Activated effector memory CD4-positive, alpha-beta T cell treated with Interleukin-2 at 50 U/mL for 16 hours (primary cell): ENCODE results near the gene CNTNAP5.

ENCODE experiments used
- DNase-seq: peaks from one replicate; pipeline ENCODE4 v3.0.0-alpha.2; 2020

CNTNAP5 gene

GRCh38 chr2:124647663-124648062 lies 622.6 kb downstream of the CNTNAP5 start:
- no peak for DNase-seq

GRCh38 chr2:124649001-124649400 lies 623.9 kb downstream of the CNTNAP5 start:
- DNase-seq = no peak

DNA sequence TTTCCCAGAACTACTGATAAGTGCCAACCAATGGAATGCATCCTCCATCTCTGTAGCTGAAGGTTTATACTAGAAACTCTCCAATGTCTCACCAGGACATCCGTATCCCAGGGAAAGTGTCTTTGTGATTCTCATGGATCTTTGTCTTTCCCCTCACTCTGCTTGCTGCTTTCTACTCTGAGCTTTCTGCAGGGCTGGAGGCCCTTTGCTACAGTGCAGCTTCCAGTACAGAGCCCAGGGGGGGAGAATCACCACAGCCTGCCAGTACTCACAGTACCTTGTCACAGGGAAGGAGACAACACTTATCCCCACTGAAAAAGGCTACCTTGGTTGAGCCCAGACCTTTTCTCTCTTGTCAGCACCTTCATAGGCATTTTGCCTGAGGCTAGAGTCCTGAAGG lies 627.0 kb downstream of the CNTNAP5 start:
- DNase-seq = no peak

DNA sequence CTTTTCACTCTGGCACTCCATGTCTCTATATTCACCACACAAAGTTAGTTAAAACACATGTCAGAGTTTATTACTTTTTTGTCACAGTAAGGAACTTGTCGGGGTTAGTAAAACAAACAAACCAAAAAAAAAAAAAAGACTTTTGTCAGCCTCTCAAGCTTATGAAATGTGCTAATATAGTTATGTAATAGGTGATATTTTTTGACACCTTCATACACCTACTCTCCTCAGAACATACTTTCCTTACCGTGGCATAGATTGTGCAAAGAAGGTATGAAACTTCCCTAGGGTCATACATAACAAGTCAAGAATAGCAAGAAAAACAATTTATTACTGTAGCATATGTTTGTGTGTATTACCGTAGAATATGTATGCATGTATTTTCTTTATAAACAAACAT lies 633.3 kb downstream of the CNTNAP5 start:
- DNase-seq = no peak

DNA sequence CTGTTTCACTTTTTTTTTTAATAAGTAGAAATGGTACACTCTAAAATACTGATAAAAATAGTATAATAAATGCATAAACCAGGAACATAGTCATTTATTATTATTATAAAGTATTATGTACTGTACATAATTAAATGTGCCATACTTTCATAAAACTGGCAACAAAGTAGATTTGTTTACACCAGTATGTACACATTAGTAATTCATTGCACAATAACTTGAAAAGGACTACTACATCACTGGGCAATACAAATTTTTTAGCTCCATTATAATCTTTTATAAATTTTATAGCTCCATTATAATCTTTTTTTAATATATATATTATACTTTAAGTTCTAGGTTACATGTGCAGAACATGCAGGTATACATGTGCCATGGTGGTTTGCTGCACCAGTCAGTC lies 636.5 kb downstream of the CNTNAP5 start:
- no peak for DNase-seq

GRCh38 chr2:124662946-124663644 lies 638.0 kb downstream of the CNTNAP5 start:
- DNase-seq = no peak

GRCh38 chr2:124663645-124663997 lies 638.5 kb downstream of the CNTNAP5 start:
- no peak for DNase-seq

DNA sequence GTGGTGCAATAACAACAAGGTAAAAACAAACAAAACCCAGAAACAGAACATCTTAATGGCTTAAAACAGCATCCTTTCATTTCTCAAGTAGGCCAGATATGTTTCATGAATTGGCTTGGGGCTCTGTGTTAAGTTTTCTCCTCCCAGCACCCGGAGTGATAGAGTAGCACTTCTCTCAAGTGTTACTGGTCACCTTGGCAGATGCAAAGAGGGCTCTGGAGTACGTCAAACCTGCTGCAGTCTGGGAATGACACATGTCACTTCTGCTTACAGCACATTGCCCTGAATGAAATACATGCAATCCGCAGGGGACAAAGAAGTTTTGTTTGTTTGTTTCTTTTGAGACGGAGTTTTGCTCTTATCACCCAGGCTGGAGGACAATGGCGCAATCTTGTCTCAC lies 639.3 kb downstream of the CNTNAP5 start:
- no peak for DNase-seq

GRCh38 chr2:124666976-124667375 lies 641.9 kb downstream of the CNTNAP5 start:
- no peak for DNase-seq

- no peak for DNase-seq
Measured at GRCh38 chr2:124668161-124668560, 643.1 kb downstream of the CNTNAP5 start.

DNA sequence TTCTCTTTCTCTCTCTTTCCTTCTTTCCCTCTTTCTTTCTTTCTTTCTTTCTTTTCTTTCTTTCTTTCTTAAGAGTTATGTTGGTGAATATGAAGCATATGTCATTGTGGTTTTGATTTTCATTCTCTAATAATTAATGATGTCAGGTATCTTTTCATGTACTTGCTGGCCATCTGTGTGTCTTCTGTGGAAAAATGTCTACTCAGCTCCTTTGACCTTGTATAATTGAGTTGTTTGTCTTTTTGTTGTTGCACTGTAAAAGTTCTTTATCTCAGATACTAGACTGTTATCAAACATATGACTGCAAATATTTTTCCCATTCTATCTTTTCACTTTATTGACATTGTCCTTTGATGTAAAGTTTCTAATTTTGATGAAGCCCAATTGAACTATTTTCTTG lies 645.1 kb downstream of the CNTNAP5 start:
- DNase-seq = no peak

- DNase-seq = no peak
Measured at GRCh38 chr2:124678043-124678442, 653.0 kb downstream of the CNTNAP5 start.

DNA sequence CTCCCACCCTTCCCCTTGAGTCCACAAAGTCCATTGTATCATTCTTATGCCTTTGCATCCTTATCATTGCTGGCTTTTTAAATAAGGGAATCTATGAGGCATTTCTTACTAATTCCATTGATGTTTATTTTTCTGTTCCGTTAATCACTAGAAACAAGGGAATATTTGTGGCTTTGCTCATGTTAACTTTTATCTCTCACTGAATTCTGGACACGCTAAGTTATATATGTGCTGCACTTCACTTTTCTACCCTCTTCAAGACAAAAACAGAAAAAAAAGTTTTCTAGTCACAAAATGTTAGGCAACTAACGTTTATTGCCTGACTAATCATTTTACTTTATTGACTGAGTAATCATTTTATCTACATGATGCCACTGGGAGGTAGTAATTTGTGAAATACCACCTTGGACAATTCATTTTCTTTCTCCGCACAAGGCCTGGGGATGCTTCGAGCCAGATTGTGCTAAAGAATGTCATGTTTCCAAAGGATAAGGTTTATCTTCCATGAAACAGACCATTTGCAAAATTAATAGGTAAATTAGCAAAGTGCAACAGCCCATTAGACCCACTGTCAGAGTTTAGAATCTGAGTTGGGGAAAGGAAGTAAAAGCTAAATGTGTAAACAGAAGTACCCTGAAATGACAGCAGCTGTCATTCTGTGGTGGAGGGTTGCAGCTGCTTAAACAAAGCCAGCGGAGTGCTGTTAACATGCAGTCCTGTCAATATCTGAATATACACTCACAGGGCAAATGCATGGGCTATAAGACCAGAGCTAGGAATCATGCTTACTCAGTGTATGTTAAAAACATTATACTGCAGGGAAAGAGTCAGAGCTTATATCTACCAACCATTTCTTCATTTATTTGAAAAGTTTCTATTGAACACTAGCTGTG lies 658.7 kb downstream of the CNTNAP5 start:
- no peak for DNase-seq

DNA sequence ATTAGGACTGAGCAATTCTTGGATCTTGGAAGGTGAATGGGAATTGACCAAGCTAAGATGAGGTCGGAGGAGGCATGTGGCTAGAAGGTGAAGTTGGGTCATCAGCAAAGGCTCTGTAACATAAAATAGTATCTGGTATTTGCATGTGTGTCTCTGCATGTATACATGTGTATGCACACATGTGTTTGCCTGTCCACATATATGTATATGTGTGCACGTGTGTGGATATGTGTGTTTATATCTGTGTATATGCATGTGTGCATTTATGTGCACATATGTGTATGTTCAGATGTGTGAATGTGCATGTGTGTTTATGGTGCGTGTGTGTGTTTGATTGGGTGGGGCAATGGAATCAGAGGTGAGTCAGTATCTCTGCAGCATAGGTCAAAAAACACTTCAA lies 664.3 kb downstream of the CNTNAP5 start:
- no peak for DNase-seq

GRCh38 chr2:124692216-124692615 lies 667.1 kb downstream of the CNTNAP5 start:
- no peak for DNase-seq

DNA sequence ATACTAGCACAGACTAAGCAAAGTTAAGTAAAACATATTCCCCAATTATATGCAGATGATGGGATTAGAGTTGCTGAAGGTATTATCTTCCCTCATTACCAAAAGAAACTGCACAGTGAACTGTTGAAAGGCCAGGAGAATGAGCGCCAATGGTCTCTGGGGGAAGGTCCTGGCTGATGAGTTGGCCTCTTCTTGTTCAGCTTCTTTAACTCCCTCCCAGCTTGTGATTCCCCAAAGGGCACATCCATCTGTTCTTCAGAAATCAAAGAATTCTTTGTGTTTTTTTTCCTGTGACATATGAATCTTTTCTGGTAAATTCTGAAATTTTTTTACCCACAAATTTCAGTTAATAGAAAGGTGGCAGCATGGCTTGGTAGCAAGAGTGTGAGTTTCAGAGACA lies 667.6 kb downstream of the CNTNAP5 start:
- DNase-seq = no peak

- DNase-seq = no peak
Measured at GRCh38 chr2:124693156-124693555, 668.1 kb downstream of the CNTNAP5 start.

- DNase-seq = no peak
Measured at GRCh38 chr2:124698979-124699565, 674.0 kb downstream of the CNTNAP5 start.

DNA sequence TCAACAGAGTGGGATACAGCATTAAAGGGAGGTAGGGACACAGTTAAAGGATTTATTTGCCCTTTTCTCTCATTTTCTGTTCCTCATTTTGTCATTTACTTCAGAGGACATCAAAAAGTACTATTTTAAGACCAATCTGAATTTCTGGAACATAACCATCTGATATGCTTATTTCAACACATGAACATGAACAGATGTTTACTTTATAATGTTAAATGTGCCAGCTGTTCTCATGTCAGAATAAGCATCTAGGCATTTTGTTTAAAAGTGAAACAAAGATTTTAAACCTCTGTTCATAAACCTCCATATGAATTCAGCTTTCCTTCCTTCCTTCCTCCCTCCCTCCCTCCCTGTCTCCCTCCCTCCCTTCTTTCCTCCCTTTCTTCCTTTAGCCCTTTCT lies 677.7 kb downstream of the CNTNAP5 start:
- no peak for DNase-seq

DNA sequence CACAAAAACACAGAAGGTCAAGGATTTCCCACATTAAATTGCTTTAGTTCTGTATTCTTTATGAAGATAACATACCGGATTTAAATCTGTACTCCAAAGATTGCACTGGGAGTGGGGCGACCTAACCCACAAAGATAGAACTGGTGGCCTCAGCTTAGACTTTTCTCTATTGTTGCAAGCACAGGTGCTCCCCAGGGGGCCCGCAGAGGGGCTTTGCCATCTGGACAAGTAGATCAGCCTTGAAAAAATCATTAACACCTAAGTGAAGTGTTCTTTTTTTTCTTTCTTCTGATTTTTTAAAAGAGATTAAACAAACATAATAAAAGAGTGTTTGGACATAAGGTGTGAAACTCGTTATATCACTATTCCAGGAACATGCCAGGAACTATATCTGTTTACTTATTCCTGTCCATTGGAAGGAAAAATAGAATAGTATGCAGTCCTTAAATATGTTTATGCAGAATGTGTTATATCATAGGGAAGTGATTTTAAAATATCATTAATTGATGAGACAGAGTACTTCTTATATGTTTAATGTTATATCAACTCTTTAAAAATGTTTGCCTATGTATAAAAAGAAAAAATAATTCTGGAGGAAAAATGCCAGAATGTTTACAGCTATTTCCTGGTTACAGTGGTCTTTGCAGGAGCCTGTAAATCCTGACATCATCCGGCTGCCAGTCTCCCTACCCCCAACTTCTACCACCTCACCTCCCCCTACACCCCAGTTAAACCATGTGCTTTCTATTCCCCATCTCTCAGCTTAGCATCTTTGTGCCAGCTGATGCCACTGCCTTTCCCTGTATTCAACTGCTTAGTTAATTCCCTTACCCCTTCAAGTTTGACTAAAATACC lies 679.2 kb downstream of the CNTNAP5 start:
- no peak for DNase-seq

GRCh38 chr2:124708661-124709060 lies 683.6 kb downstream of the CNTNAP5 start:
- DNase-seq = no peak

GRCh38 chr2:124713969-124714368 lies 688.9 kb downstream of the CNTNAP5 start:
- DNase-seq = no peak

GRCh38 chr2:124725187-124725586 lies 700.1 kb downstream of the CNTNAP5 start:
- DNase-seq = no peak
